Heart left ventricle (tissue), 16 donors: ENCODE results near the gene CA7. TPM values are rescaled to one million over a fixed set of nuclear protein-coding genes. Genes with fewer than 3 reads are reported as not detected.
A peak's percentile ranks its signal among the peaks of the same experiment; 100 is the strongest.

ENCODE experiments used
- ATAC-seq, 4 donors: fragments of 200-7000 bp; cut with Tn5 transposase; one replicate each; pipeline ENCODE4 v1.9.1; 2020 to 2022; ENCODE audit warnings: moderate library complexity in 4 of 4, mild to moderate bottlenecking in 3 of 4, moderate number of reproducible peaks in 1 of 4
- DNase-seq, 5 donors: peaks; one replicate each; pipeline ENCODE4 v3.0.0-alpha.2; 2020
- H3K27ac ChIP-seq, 12 donors: fragments of 200-600 bp; sonication (generic) in 4 of 12; one replicate each; pipeline versions ENCODE4 v1.5.0 to v1.8.0; 2016 to 2022; ENCODE audit warnings: mild to moderate bottlenecking in 2 of 12
- H3K27me3 ChIP-seq, 9 donors: fragments of 200-600 bp; sonication (generic) in 2 of 9; one replicate each; pipeline versions ENCODE4 v1.5.1 to v1.8.0; 2016 to 2022; ENCODE audit warnings: mild to moderate bottlenecking in 3 of 9
- H3K36me3 ChIP-seq, 9 donors: fragments of 200-600 bp; sonication (generic) in 2 of 9; one replicate each; pipeline versions ENCODE4 v1.5.0 to v1.8.0; 2018 to 2022; ENCODE audit warnings: mild to moderate bottlenecking in 2 of 9
- H3K4me1 ChIP-seq, 12 donors: fragments of 200-600 bp; sonication (generic) in 4 of 12; one replicate each; pipeline versions ENCODE4 v1.5.0 to v1.8.0; 2016 to 2022; ENCODE audit warnings: mild to moderate bottlenecking in 3 of 12
- H3K4me3 ChIP-seq, 12 donors: fragments of 200-600 bp; sonication (generic) in 4 of 12; one replicate each; pipeline versions ENCODE4 v1.5.0 to v1.8.0; 2017 to 2022; ENCODE audit warnings: mild to moderate bottlenecking in 9 of 12, moderate library complexity in 4 of 12
- H3K9me3 ChIP-seq, 12 donors: fragments of 200-600 bp; sonication (generic) in 4 of 12; one replicate each; pipeline versions ENCODE4 v1.5.0 to v1.8.0; 2016 to 2022; ENCODE audit warnings: mild to moderate bottlenecking in 1 of 12
- POLR2A ChIP-seq, 2 donors: fragments of 450-650 bp; IDR thresholded peaks; one replicate each; pipeline ENCODE4 v1.6.1; 2017; ENCODE audit warnings: antibody characterized with exemption in 2 of 2, mild to moderate bottlenecking in 2 of 2, moderate library complexity in 2 of 2
- WGBS, 4 donors: extraction: QIAGEN DNeasy Blood & Tissue Kit in 2 of 4; methylation state at CpG; one replicate each; pipeline versions ENCODE4 v1.1.5 to v1.1.7; 2013 to 2018; 5-methylcytosine and 5-hydroxymethylcytosine counted together
- intact Hi-C, 10 donors: fragments of 100-400 bp; cut with DNase I; formaldehyde crosslinking; loops; one replicate each; pipeline versions ENCODE4 v1.11.1 to v1.14.2; 2022
- polyA plus RNA-seq, 2 donors: library from polyadenylated mRNA; stranded (reverse); fragments of 200-250 nt; gene quantifications; one replicate each; pipeline ENCODE4 v1.2.3, GENCODE V29; 2013
- total RNA-seq, 9 donors: library from RNA; depleted of rRNA in 2 of 9; stranded (reverse); fragments of >200 nt in 2 of 9; fragmentation: NEBNext Ultra II Directional in 3 of 9; extraction: Animal tissue kit (Norgen Biotek cat#: 25700) in 3 of 9; gene quantifications; one replicate each; pipeline versions ENCODE4 v1.1.0 to v1.2.4, GENCODE V29; 2016 to 2023
- TF ChIP-seq, protein P1 (sequence below), 12 donors: fragments of 200-600 bp; sonication (generic) in 4 of 12; IDR thresholded peaks; one replicate each; pipeline versions ENCODE4 v1.5.0 to v1.8.0; 2018 to 2022; ENCODE audit warnings: antibody characterized with exemption in 12 of 12, mild to moderate bottlenecking in 5 of 12
- donor health status: ischemic (EF 13 %, LVEDD 7.1; RV severe dilation, severe dysfunction).
- donor health status: healthy with polysubstance abuse.
- donor health status: DM: no; HTN: yes; CAD: no.
- donor health status: DM: no; HTN: no; CAD: no.
- donor health status: ischemic (EF 25% LVEDD 6.9; RV normal size, moderate dysfunction).
- donor health status: ischemic (EF 25% LVEDD 5.7; RV mildly dilated, moderate dysfunction).
- donor health status: healthy.
- donor health status: DM: yes; HTN: yes; CAD: no.
- donor health status: ischemic (EF 35%, LVEDD 5.7; RV mildly dilated, moderate dysfunction).
- donor health status: nonischemic (EF 11% LVEDD 7.7; RV severe dilation, severe dysfunction).
- donor health status: DM: yes; HTN: yes; CAD: no.
- donor health status: PGD.
- donor health status: ischemic (EF 29% LVEDD 5.4; RV normal size, mild dysfunction).
- donor health status: nonischemic (EF 23%, LVEDD 6.1; RV moderate dilation, normal function).

The CA7 gene
- total and polyA plus RNA-seq, 11 donors: not detected

DNA sequence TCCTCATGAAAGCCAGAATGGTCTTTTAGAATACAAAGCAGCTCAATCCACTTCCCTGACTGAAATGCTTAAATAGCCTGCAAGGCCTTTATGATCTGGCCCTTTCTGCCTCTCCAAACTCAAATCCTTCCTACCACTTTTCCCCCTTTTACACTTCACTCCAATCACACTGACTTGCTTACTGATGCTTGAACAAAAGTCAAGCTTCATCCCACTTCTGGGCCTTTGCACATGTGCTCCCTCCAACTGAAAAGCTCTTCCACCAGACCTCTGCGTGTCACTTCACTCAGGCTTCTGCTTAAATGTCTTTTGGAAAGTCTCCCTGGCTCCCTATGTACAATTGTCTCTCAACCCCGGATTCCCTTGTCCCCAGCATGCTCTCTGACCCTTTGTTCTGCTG, 29.5 kb upstream of the CA7 start:
- DNase-seq (no peak), ATAC-seq (no peak)
- H3K4me3 ChIP-seq: no peak overlapping the region
- intact Hi-C loops: loop anchor here in 3 of 10 donors (5.0 to 10.0 kb wide), 3 partner anchors 90 to 100 kb away; no protein-coding TSS in a partner anchor
- TF ChIP-seq, protein P1, sequence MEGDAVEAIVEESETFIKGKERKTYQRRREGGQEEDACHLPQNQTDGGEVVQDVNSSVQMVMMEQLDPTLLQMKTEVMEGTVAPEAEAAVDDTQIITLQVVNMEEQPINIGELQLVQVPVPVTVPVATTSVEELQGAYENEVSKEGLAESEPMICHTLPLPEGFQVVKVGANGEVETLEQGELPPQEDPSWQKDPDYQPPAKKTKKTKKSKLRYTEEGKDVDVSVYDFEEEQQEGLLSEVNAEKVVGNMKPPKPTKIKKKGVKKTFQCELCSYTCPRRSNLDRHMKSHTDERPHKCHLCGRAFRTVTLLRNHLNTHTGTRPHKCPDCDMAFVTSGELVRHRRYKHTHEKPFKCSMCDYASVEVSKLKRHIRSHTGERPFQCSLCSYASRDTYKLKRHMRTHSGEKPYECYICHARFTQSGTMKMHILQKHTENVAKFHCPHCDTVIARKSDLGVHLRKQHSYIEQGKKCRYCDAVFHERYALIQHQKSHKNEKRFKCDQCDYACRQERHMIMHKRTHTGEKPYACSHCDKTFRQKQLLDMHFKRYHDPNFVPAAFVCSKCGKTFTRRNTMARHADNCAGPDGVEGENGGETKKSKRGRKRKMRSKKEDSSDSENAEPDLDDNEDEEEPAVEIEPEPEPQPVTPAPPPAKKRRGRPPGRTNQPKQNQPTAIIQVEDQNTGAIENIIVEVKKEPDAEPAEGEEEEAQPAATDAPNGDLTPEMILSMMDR (IDR thresholded peaks at IDR 0.05): no peak
- no peak for TF ChIP-seq POLR2A (IDR thresholded peaks at IDR 0.05)
- H3K27ac ChIP-seq: no peak overlapping the region
- H3K36me3 ChIP-seq: peaks cover 0 to 100% (median 98%) of the 10 kb centered on the region in 9 donors
- no peaks in the 10 kb centered on the region for H3K4me1 ChIP-seq
- no peaks in the 10 kb centered on the region for H3K27me3 ChIP-seq
- 93 to 99% (median 96%) methylated on average over 2 of the region's 2 CpGs for WGBS, 4 donors
- no peaks in the 10 kb centered on the region for H3K9me3 ChIP-seq

- DNase-seq: no peak
- peaks cover 4 to 93% (median 83%) of the 10 kb centered on the region in 9 donors for H3K36me3 ChIP-seq
Observed at GRCh38 chr16:66824006-66824405, 20.2 kb upstream of the CA7 start.

DNA sequence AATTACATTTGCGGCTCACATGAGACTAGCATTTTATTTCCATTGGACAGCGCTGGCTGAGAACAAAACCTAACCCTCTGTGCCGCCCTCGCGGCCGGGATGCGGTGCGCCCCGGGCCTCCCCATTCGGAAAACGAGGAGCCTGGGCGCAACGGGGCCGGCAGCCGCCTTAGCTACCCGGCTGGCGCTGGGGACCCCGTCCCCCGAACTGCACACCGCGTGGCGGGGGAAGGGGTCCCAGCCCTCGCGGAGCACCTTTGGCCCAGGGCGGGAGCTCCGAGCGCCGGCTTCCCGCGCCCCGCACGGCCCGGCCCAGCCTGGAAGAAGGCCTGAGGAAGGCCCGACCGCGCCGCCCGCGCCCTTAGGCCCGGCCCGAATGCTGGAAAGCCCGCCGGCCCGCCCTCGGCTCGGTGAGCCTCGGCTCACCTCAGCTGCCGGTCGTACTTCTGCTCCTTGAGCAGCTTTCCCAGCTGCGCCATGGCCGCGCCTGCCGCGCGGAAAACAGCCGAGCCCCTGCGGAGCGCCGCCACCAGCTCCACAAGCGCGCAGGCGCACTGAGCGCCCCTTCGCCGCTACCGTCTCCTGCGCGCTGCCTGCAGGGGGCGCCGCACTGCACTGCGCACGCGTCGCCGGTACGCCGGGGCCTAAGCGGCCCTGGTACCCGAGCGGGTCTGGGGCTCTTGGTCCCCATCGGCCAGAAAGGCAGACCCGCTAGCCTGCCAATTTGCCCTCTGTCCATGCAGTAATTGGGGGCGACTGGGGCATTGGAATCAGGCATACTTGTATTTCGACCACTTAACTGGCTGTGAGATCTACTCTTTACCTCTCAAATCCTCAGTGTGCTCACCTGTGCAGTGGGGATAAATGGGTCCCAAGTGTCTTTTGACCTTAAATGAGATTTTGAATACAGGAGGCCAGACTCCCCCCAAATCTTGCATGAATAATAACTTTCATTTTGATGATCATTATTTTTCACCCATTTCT, 13.5 kb upstream of the CA7 start, which contains the start of gene NAE1:
NAE1 (minus strand) TSS at position 555 of the 983 bp plus-strand sequence; CDS start at position 478, 77 bp downstream.
- H3K27me3 ChIP-seq: no peaks in the 10 kb centered on the region
- ATAC-seq: peak; percentile 89 to 99 (median 98)

More at GRCh38 chr16:66824006-66824405, 20.2 kb upstream of the CA7 start:
- Histone ChIP-seq H3K4me3 (no peak overlapping the region), H3K27ac (no peak overlapping the region), H3K27me3 (no peaks in the 10 kb centered on the region), H3K4me1 (peaks cover 0 to 13% (median 4%) of the 10 kb centered on the region in 12 donors), H3K9me3 (no peaks in the 10 kb centered on the region)
- WGBS, 4 donors: 96% methylated on average over 4 of the region's 4 CpGs
- intact Hi-C loops: no loop called here
- ATAC-seq: no peak
- no peak for TF ChIP-seq POLR2A (IDR thresholded peaks at IDR 0.05)
- TF ChIP-seq, protein P1 (IDR thresholded peaks at IDR 0.05): no peak

More for the DNA sequence above, 13.5 kb upstream of the CA7 start, which contains the start of gene NAE1:
- H3K27ac ChIP-seq: peak within 1 kb of the TSS; percentile 66 to 94 (median 86)
- intact Hi-C loops: loop anchor here in 8 of 10 donors (2.0 to 5.0 kb wide), 4 partner anchors 36 to 42 kb away; no protein-coding TSS in a partner anchor
- H3K4me3 ChIP-seq: peak within 1 kb of the TSS; percentile 67 to 95 (median 84)
- 1 to 3% (median 1%) methylated on average over 23 to 84 of the region's 84 CpGs for WGBS, 4 donors
- TF ChIP-seq, protein P1 (IDR thresholded peaks at IDR 0.05): peak; percentile 97 to 99 (median 99)
- TF ChIP-seq POLR2A (IDR thresholded peaks at IDR 0.05): peak in 1 of 2 donors; percentile 79
- H3K9me3 ChIP-seq: no peaks in the 10 kb centered on the region
- peaks cover 0 to 29% (median 21%) of the 10 kb centered on the region in 9 donors for H3K36me3 ChIP-seq
- peak; percentile 85 to 95 (median 90) for DNase-seq
- H3K4me1 ChIP-seq: peaks cover 0 to 28% (median 15%) of the 10 kb centered on the region in 12 donors
